Adipose tissue (tissue), 3 donors: ENCODE data around the gene EWSR1. TPM values are rescaled to one million over a fixed set of nuclear protein-coding genes. Genes with fewer than 3 reads are reported as not detected.

ENCODE experiments used
- H3K27ac ChIP-seq: one replicate; pipeline ENCODE4 v1.5.1; 2013; ENCODE audit warnings: low read depth, low read length
- WGBS, 3 donors: extraction: QIAGEN DNeasy Blood & Tissue Kit; methylation state at CpG; one replicate each; pipeline ENCODE4 v1.1.7; 2013; 5-methylcytosine and 5-hydroxymethylcytosine counted together
- polyA plus RNA-seq, 3 donors: library from polyadenylated mRNA; stranded (reverse); fragments of 200-250 nt; gene quantifications; one replicate each; pipeline ENCODE4 v1.2.3, GENCODE V29; 2013
- donor health status: healthy with polysubstance abuse.
- donor health status: Bipolar disorder and iron deficiency.
- donor health status: healthy.

EWSR1 gene
- polyA plus RNA-seq, 3 donors: 73.4 to 147 (median 120) TPM

GRCh38 chr22:29299136-29299900 is 31.2 kb downstream of the EWSR1 start:
- 89 to 91% (median 90%) methylated on average over 19 of the region's 19 CpGs for WGBS, 3 donors
- H3K27ac ChIP-seq: no peak overlapping the region

- 69 to 73% (median 71%) methylated on average over 4 of the region's 4 CpGs for WGBS, 3 donors
- no peak overlapping the region for H3K27ac ChIP-seq
Observed at GRCh38 chr22:29300467-29300806, 32.4 kb downstream of the EWSR1 start.

- WGBS, 3 donors: 71 to 80% (median 75%) methylated on average over 10 of the region's 10 CpGs
- no peak overlapping the region for H3K27ac ChIP-seq
Observed at GRCh38 chr22:29300807-29301601, 32.9 kb downstream of the EWSR1 start.

- H3K27ac ChIP-seq: no peak overlapping the region
- 84 to 91% (median 86%) methylated on average over 17 of the region's 17 CpGs for WGBS, 3 donors
Observed at GRCh38 chr22:29301716-29302401, 33.8 kb downstream of the EWSR1 start.

GRCh38 chr22:29302402-29302680 is 34.3 kb downstream of the EWSR1 start:
- WGBS, 3 donors: 38 to 82% (median 55%) methylated on average over 2 of the region's 2 CpGs
- H3K27ac ChIP-seq: no peak overlapping the region

GRCh38 chr22:29302681-29303465 is 34.8 kb downstream of the EWSR1 start:
- WGBS, 3 donors: 26 to 56% (median 54%) methylated on average over 13 of the region's 13 CpGs
- no peak overlapping the region for H3K27ac ChIP-seq

- 47 to 53% (median 52%) methylated on average over 7 of the region's 7 CpGs for WGBS, 3 donors
Observed at GRCh38 chr22:29305836-29306174, 37.7 kb downstream of the EWSR1 start.

GRCh38 chr22:29306175-29306834 is 38.2 kb downstream of the EWSR1 start, which contains the start of gene GAS2L1:
Gene GAS2L1, plus strand, starts transcription at chr22:29306650. Its CDS starts 1,456 bp downstream, at chr22:29308106.
- WGBS, 3 donors: 0 to 1% (median 0%) methylated on average over 35 to 40 of the region's 40 CpGs

More at GRCh38 chr22:29305836-29306174, 37.7 kb downstream of the EWSR1 start:
- H3K27ac ChIP-seq: no peak overlapping the region

GRCh38 chr22:29306835-29307595 is 38.9 kb downstream of the EWSR1 start:
- 4 to 11% (median 9%) methylated on average over 57 to 83 of the region's 83 CpGs for WGBS, 3 donors
- H3K27ac ChIP-seq: no peak overlapping the region

More at GRCh38 chr22:29306175-29306834, 38.2 kb downstream of the EWSR1 start, which contains the start of gene GAS2L1:
- no peak within 1 kb of the TSS for H3K27ac ChIP-seq

- WGBS, 3 donors: 68 to 74% (median 73%) methylated on average over 20 of the region's 20 CpGs
Observed at GRCh38 chr22:29307596-29308147, 39.6 kb downstream of the EWSR1 start.

GRCh38 chr22:29308148-29308790 is 40.2 kb downstream of the EWSR1 start:
- no peak overlapping the region for H3K27ac ChIP-seq
- WGBS, 3 donors: 70 to 79% (median 73%) methylated on average over 44 to 50 of the region's 50 CpGs

More at GRCh38 chr22:29307596-29308147, 39.6 kb downstream of the EWSR1 start:
- no peak overlapping the region for H3K27ac ChIP-seq

GRCh38 chr22:29308791-29309262 is 40.8 kb downstream of the EWSR1 start:
- peak overlapping the region; percentile 21 for H3K27ac ChIP-seq
- WGBS, 3 donors: 48 to 66% (median 49%) methylated on average over 13 of the region's 13 CpGs

- H3K27ac ChIP-seq: no peak overlapping the region
- WGBS, 3 donors: 62 to 77% (median 74%) methylated on average over 21 of the region's 21 CpGs
Observed at GRCh38 chr22:29309332-29310064, 41.4 kb downstream of the EWSR1 start.

- 59 to 66% (median 63%) methylated on average over 28 of the region's 28 CpGs for WGBS, 3 donors
- no peak overlapping the region for H3K27ac ChIP-seq
Observed at GRCh38 chr22:29310065-29310862, 42.2 kb downstream of the EWSR1 start.

GRCh38 chr22:29310863-29311339 is 42.8 kb downstream of the EWSR1 start:
- H3K27ac ChIP-seq: no peak overlapping the region
- WGBS, 3 donors: 11 to 19% (median 12%) methylated on average over 15 to 18 of the region's 18 CpGs
